Retinal pigment epithelial cell (primary cell): ENCODE results near the gene IL1RAPL1.
"Not testable (repeated sequence)": the region's sequence is repeated elsewhere in the genome, so short reads cannot be mapped to it uniquely, and the experiment has no call there.

Experiments
- DNase-seq: peaks from one replicate; pipeline ENCODE4 v3.0.0-alpha.2; 2010; ENCODE audit warnings: low read depth
- H3K4me3 ChIP-seq: 2 replicates; pipeline ENCODE4 v1.5.1; 2011; ENCODE audit warnings: mild to moderate bottlenecking, low read length, control low read depth, moderate library complexity
- CTCF ChIP-seq: conservative IDR thresholded peaks from 2 replicates; pipeline ENCODE4 v1.5.1; 2011; ENCODE audit warnings: low read depth, low read length, control low read depth, inconsistent platforms

IL1RAPL1 gene

GRCh38 chrX:29315931-29316330, 728.7 kb downstream of the IL1RAPL1 start:
- no peak for DNase-seq
- no peak overlapping the region for H3K4me3 ChIP-seq
- TF ChIP-seq CTCF = no peak

DNA sequence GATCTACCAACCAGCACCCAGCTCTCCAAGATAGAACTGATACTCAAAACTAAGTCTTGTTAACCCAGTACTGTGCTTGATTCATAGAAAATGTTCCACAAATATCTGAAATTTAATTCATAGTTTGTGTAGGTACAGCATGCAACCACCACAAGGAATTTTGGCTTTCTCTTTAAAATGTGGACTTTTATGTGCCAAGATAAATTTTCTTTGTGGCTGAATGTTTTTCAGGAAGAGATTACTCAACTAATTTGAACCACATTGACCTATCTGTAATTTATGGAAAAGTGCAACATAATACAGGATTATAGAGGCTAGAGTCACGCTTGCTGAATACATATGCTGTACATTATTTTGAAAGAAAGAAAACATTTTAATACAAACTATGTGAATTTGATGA, 730.8 kb downstream of the IL1RAPL1 start:
- no peak overlapping the region for H3K4me3 ChIP-seq
- DNase-seq = no peak
- no peak for TF ChIP-seq CTCF

DNA sequence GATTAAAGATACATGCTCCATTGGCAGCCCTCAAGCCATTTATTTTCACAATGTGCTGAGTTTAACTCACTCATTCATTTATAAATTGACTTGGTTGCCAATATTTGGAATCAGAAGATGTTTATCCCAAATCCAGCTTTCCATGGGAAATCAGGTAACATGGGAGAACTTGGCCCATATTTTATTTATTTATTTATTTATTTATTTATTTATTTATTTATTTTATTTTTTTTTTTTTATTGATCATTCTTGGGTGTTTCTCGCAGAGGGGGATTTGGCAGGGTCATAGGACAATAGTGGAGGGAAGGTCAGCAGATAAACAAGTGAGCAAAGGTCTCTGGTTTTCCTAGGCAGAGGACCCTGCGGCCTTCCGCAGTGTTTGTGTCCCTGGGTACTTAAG, 745.2 kb downstream of the IL1RAPL1 start:
- not testable (repeated sequence) for H3K4me3 ChIP-seq, DNase-seq

- DNase-seq, H3K4me3 ChIP-seq: not testable (repeated sequence)
These were observed 745.8 kb downstream of the IL1RAPL1 start for GRCh38 chrX:29333091-29333490.

DNA sequence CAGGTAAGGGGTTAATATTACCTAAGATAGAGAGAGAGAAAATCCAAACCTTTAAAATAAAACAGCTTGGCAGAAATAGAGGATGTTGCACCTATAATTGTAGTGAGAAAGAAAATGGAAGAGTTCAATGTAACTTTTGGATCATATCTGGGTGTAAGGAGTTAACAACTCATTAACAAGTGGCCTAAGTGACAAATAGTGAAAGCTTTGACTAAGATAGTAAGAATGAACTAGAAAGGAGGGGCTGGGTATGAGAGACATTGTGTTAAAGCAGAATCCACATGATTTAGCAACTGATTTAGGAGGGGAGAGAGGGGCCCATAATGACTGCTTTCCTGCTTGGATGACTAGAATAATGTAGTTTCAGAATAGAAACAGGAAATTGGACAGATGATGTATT, 761.0 kb downstream of the IL1RAPL1 start:
- no peak for TF ChIP-seq CTCF
- no peak overlapping the region for H3K4me3 ChIP-seq
- DNase-seq = no peak

GRCh38 chrX:29359276-29359675, 772.0 kb downstream of the IL1RAPL1 start:
- no peak overlapping the region for H3K4me3 ChIP-seq
- DNase-seq = no peak
- no peak for TF ChIP-seq CTCF

DNA sequence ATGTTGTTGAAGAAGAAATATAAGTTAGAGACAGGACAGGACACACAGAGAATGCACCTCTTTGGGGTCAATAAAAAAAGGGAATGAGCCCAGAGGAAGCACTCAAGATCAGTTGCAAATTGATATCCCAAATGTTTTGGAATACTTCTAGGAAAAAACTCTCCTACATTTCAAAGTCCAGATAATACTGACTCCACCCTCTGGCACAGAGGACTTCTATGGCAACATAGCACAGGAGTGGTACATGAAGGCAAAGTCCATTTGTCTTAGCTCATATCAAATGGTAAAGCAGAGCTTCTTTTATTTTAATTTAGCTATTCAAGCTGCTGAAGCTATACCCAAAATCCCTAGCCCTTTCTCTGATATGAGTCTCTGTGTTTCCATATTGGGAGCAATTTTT, 787.5 kb downstream of the IL1RAPL1 start:
- not testable (repeated sequence) for DNase-seq

DNA sequence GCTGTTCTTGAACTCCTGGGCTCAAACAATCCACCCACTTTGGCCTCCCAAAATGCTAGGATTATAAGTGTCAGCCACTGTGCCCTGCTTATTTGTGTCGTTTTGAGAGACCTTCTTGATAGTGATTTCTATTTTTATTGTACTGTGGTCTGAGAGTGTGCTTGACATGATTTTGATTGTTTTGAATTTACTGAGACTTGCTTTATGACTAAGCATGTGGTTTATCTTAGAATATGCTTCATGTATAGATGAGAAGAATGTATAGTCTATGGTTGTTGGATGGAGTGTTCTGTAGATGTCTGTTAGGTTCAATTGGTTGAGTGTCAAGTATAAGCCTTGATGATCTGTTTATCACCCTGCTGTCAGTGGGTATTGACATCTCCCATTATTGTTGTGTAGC, 789.3 kb downstream of the IL1RAPL1 start:
- DNase-seq = no peak
- no peak overlapping the region for H3K4me3 ChIP-seq
- TF ChIP-seq CTCF = no peak

More for the DNA sequence above, 787.5 kb downstream of the IL1RAPL1 start:
- not testable (repeated sequence) for H3K4me3 ChIP-seq

GRCh38 chrX:29382811-29383210, 795.6 kb downstream of the IL1RAPL1 start:
- DNase-seq = no peak

More at GRCh38 chrX:29382811-29383210, 795.6 kb downstream of the IL1RAPL1 start:
- no peak overlapping the region for H3K4me3 ChIP-seq
- TF ChIP-seq CTCF = no peak
